GM19238 (cell line): ENCODE data around the gene ITPK1.
A peak's percentile ranks its signal among the peaks of the same experiment; 100 is the strongest.

Source experiments
- DNase-seq: peaks from one replicate; pipeline ENCODE4 v3.0.0; 2011; ENCODE audit warnings: low spot score; ENCODE audit not compliant: insufficient read length

Gene ITPK1

GRCh38 chr14:93029911-93030508 lies 85.7 kb downstream of the ITPK1 start:
- DNase-seq: no peak

- DNase-seq: no peak
These were observed 86.3 kb downstream of the ITPK1 start for GRCh38 chr14:93029417-93029816.

- DNase-seq: no peak
These were observed 87.0 kb downstream of the ITPK1 start for GRCh38 chr14:93028724-93029076.

GRCh38 chr14:93027810-93028723 lies 87.7 kb downstream of the ITPK1 start:
- DNase-seq: no peak

GRCh38 chr14:93026339-93026738 lies 89.4 kb downstream of the ITPK1 start:
- no peak for DNase-seq

- no peak for DNase-seq
These were observed 90.7 kb downstream of the ITPK1 start for GRCh38 chr14:93025055-93025454.

GRCh38 chr14:93024493-93024892 lies 91.2 kb downstream of the ITPK1 start:
- no peak for DNase-seq

GRCh38 chr14:93023802-93024434 lies 91.8 kb downstream of the ITPK1 start:
- DNase-seq: no peak

GRCh38 chr14:93023039-93023438 lies 92.7 kb downstream of the ITPK1 start:
- no peak for DNase-seq

GRCh38 chr14:93019970-93020369 lies 95.8 kb downstream of the ITPK1 start:
- DNase-seq: no peak

- no peak for DNase-seq
These were observed 96.3 kb downstream of the ITPK1 start for GRCh38 chr14:93019367-93019843.

GRCh38 chr14:93018366-93018765 lies 97.4 kb downstream of the ITPK1 start:
- no peak for DNase-seq

- DNase-seq: no peak
These were observed 97.8 kb downstream of the ITPK1 start for GRCh38 chr14:93017898-93018297.

- DNase-seq: no peak
These were observed 98.4 kb downstream of the ITPK1 start for GRCh38 chr14:93017301-93017797.

- no peak for DNase-seq
These were observed 99.4 kb downstream of the ITPK1 start for GRCh38 chr14:93016275-93016845.

GRCh38 chr14:93015505-93015904 lies 100.2 kb downstream of the ITPK1 start:
- DNase-seq: no peak

- no peak for DNase-seq
These were observed 100.7 kb downstream of the ITPK1 start for GRCh38 chr14:93015064-93015463.

GRCh38 chr14:93014058-93015023 lies 101.4 kb downstream of the ITPK1 start:
- no peak for DNase-seq

GRCh38 chr14:93012951-93013719 lies 102.6 kb downstream of the ITPK1 start:
- DNase-seq: peak; percentile 30

GRCh38 chr14:93012506-93012905 lies 103.2 kb downstream of the ITPK1 start:
- no peak for DNase-seq
